Epithelial cell of proximal tubule (primary cell): Measurements from ENCODE around the gene SRBD1. TPM values are rescaled to one million over a fixed set of nuclear protein-coding genes. Genes with fewer than 3 reads are reported as not detected.

ENCODE experiments used
- DNase-seq: peaks from one replicate; pipeline ENCODE4 v3.0.0-alpha.2; 2011; ENCODE audit warnings: low read depth
- H3K4me3 ChIP-seq: 2 replicates; pipeline ENCODE4 v1.5.1; 2011; ENCODE audit warnings: low read depth, mild to moderate bottlenecking, low read length
- CTCF ChIP-seq: conservative IDR thresholded peaks from 2 replicates; pipeline ENCODE4 v1.5.1; 2012; ENCODE audit warnings: low read depth, mild to moderate bottlenecking, low read length
- total RNA-seq: library from RNA; depleted of rRNA; stranded (reverse); fragments of >200 nt; gene quantifications from 2 replicates; pipeline ENCODE4 v1.2.3, GENCODE V29; 2015

SRBD1 gene
- total RNA-seq, 1 donor from 2014 or later, result 8.1 TPM

GRCh38 chr2:45483997-45484396, 127.1 kb downstream of the SRBD1 start:
- H3K4me3 ChIP-seq, result no peak overlapping the region
- TF ChIP-seq CTCF, result peak; percentile 45
- DNase-seq, result no peak

GRCh38 chr2:45477546-45477945, 133.5 kb downstream of the SRBD1 start:
- no peak for DNase-seq
- no peak for TF ChIP-seq CTCF

GRCh38 chr2:45470531-45470930, 140.5 kb downstream of the SRBD1 start:
- TF ChIP-seq CTCF, result no peak
- no peak for DNase-seq
- H3K4me3 ChIP-seq, result no peak overlapping the region

More at GRCh38 chr2:45477546-45477945, 133.5 kb downstream of the SRBD1 start:
- H3K4me3 ChIP-seq, result no peak overlapping the region

GRCh38 chr2:45469314-45470099, 141.6 kb downstream of the SRBD1 start:
- no peak for TF ChIP-seq CTCF
- DNase-seq, result no peak
- no peak overlapping the region for H3K4me3 ChIP-seq

- no peak overlapping the region for H3K4me3 ChIP-seq
- no peak for TF ChIP-seq CTCF
- no peak for DNase-seq
Observed at GRCh38 chr2:45468279-45468678, 142.8 kb downstream of the SRBD1 start.

GRCh38 chr2:45466053-45466452, 145.0 kb downstream of the SRBD1 start:
- H3K4me3 ChIP-seq, result no peak overlapping the region
- DNase-seq, result no peak
- no peak for TF ChIP-seq CTCF

- H3K4me3 ChIP-seq, result no peak overlapping the region
- no peak for TF ChIP-seq CTCF
- no peak for DNase-seq
Observed at GRCh38 chr2:45460825-45461224, 150.2 kb downstream of the SRBD1 start.
